ENCODE measurements around the gene APC2. TPM values are rescaled to one million over a fixed set of nuclear protein-coding genes. Genes with fewer than 3 reads are reported as not detected.

Gene APC2
- total RNA-seq, 4 donors from 2014 or later = 0.02 to 1.2 (median 0.35) TPM

GRCh38 chr19:1408300-1409203, 41.4 kb upstream of the APC2 start:
- no peak for ATAC-seq
- Histone ChIP-seq H3K27me3 (no peaks in the 10 kb centered on the region), H3K36me3 (peaks cover 0 to 11% of the 10 kb centered on the region in 2 donors), H3K4me1 (peaks cover 3 to 61% (median 45%) of the 10 kb centered on the region in 3 donors), H3K4me3 (peak overlapping the region; percentile 88 to 100), H3K9me3 (no peaks in the 10 kb centered on the region), H3K27ac (peak overlapping the region; percentile 83 to 98 (median 97))
- no CpG with 5 or more reads among the region's 69 CpGs for WGBS, 2 donors (ENCODE audit: low coverage in 1 of 2)
- peak; percentile 14 to 23 for TF ChIP-seq POLR2A (IDR thresholded peaks at IDR 0.05)
- no peak for TF ChIP-seq EP300 (IDR thresholded peaks at IDR 0.05)
- no peak for TF ChIP-seq CTCF (IDR thresholded peaks at IDR 0.05)
- TF ChIP-seq POLR2AphosphoS5 (IDR thresholded peaks at IDR 0.05) = peak; percentile 39

DNA sequence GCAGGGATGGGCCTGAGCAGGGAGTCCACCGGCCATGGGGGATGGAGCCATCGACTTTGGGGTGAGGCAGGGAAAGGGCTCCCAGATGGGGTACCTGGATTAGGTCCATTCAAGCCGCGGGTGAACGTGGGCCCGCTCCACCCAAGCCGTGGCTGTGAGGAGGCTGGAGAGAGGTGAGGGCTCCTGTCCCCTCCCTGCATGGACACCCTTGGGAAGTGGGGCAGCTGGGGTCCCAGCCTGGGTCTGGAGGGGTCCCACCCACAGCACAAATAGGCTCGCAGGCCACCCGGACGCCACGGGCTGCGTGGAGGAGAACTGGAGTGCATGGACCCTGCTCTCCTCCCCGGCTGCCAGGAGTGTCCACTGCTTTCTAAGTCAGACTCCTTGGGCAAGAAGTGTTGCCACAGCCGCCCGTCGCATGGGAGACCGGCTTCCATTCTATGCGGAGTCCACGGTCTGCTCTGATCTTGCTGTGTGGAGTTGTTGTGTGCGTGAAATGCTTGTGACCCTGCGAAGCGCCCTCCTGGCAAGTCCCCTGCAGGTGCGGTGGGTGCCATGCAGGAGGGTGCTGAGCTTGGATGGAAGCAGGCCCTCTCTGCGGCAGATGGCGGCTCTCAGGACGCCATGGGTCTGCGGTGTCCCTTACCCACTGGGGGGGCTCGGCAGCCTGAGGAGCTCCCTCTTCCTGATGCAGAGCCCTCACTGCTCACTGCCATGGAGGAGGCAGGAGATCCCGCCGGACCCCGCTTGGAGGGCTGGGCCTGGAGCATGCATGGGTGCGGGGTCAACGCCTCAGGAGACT, 40.5 kb upstream of the APC2 start:
- no peak for TF ChIP-seq EP300 (IDR thresholded peaks at IDR 0.05)
- no peak for TF ChIP-seq POLR2A (IDR thresholded peaks at IDR 0.05)
- TF ChIP-seq POLR2AphosphoS5 (IDR thresholded peaks at IDR 0.05) = no peak
- TF ChIP-seq CTCF (IDR thresholded peaks at IDR 0.05) = no peak
- peaks cover 0 to 11% of the 10 kb centered on the region in 2 donors for H3K36me3 ChIP-seq
- H3K27me3 ChIP-seq = no peaks in the 10 kb centered on the region
- H3K9me3 ChIP-seq = no peaks in the 10 kb centered on the region
- H3K4me3 ChIP-seq = peak overlapping the region; percentile 88 to 100
- 9 to 46% methylated on average over 4 to 7 of the region's 33 CpGs for WGBS, 2 donors (ENCODE audit: low coverage in 1 of 2)
- H3K27ac ChIP-seq = peak overlapping the region in 3 of 4 donors; percentile 96 to 98 (median 98)
- ATAC-seq = no peak
- peaks cover 3 to 70% (median 46%) of the 10 kb centered on the region in 3 donors for H3K4me1 ChIP-seq

DNA sequence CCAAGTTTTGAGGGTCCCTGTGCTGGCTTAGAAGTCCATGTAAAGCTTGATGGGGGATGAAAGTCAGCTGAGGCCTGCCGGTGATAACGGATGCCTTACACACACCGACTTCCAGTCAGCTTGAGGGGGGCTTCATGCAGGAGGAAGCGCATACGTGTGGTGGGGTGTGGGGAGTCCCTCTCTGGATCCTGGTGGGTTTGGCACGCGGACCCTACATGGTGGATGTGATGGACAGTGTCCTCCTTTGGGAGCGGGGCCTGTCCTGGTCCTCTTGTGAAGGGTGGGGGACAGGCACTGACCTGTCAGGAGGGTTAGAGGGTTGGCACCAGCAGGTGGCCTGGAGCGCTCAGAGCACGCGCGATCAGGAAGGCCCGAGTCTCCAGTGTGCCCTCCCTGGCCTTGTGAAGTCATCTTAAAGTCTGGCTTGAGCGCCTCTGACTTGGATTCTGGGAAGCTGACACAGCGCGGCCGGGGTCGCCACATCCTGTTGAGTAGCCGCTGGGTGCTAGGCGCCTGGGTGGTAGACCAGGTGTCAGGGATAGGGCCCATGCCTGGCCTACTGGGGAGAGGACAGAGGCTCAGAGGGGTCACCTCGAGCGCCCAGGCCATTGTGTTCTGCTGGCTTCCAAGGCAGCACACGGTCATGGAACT, 39.7 kb upstream of the APC2 start:
- Histone ChIP-seq H3K27ac (peak overlapping the region in 2 of 4 donors; percentile 78 to 98), H3K4me1 (peaks cover 3 to 79% (median 49%) of the 10 kb centered on the region in 3 donors), H3K36me3 (peaks cover 0 to 11% of the 10 kb centered on the region in 2 donors), H3K4me3 (peak overlapping the region in 1 of 2 donors; percentile 100), H3K9me3 (no peaks in the 10 kb centered on the region), H3K27me3 (no peaks in the 10 kb centered on the region)
- TF ChIP-seq CTCF (IDR thresholded peaks at IDR 0.05) (no peak), POLR2AphosphoS5 (IDR thresholded peaks at IDR 0.05) (no peak), POLR2A (IDR thresholded peaks at IDR 0.05) (no peak), EP300 (IDR thresholded peaks at IDR 0.05) (no peak)
- WGBS, 2 donors (ENCODE audit: low coverage in 1 of 2) = no CpG with 5 or more reads among the region's 23 CpGs
- no peak for ATAC-seq

GRCh38 chr19:1410789-1411188, 39.1 kb upstream of the APC2 start:
- ATAC-seq = no peak
- peaks cover 3 to 84% (median 54%) of the 10 kb centered on the region in 3 donors for H3K4me1 ChIP-seq
- H3K36me3 ChIP-seq = peaks cover 0 to 11% of the 10 kb centered on the region in 2 donors
- H3K4me3 ChIP-seq = no peak overlapping the region
- peak overlapping the region in 3 of 4 donors; percentile 56 to 98 (median 78) for H3K27ac ChIP-seq
- no peak for TF ChIP-seq POLR2AphosphoS5 (IDR thresholded peaks at IDR 0.05)
- no peak for TF ChIP-seq POLR2A (IDR thresholded peaks at IDR 0.05)
- no peak for TF ChIP-seq EP300 (IDR thresholded peaks at IDR 0.05)
- H3K27me3 ChIP-seq = no peaks in the 10 kb centered on the region
- no peaks in the 10 kb centered on the region for H3K9me3 ChIP-seq
- WGBS, 2 donors (ENCODE audit: low coverage in 1 of 2) = 74 to 83% methylated on average over 1 to 5 of the region's 9 CpGs
